HepG2 (cell line): ENCODE results near the gene SEPTIN12. TPM values are rescaled to one million over a fixed set of nuclear protein-coding genes. Genes with fewer than 3 reads are reported as not detected.
A peak's percentile ranks its signal among the peaks of the same experiment; 100 is the strongest.

Source experiments
- CCAR2 ChIP-seq: fragments of 200-400 bp; formaldehyde crosslinking; optimal IDR thresholded peaks from 2 replicates; pipeline ENCODE3; 2018; ENCODE audit warnings: low read depth, mild to moderate bottlenecking, low read length, moderate library complexity
- CHCHD3 ChIP-seq: sonication (generic); formaldehyde crosslinking; IDR thresholded peaks from 2 replicates; pipeline ENCODE4 v1.8.0; 2022; ENCODE audit warnings: mild to moderate bottlenecking, missing genetic modification reagents, moderate library complexity
- EP300 ChIP-seq, 3 experiments: sonication (generic) in 1 of 3; formaldehyde crosslinking in 1 of 3; IDR thresholded peaks; 2 replicates each; pipeline versions ENCODE4 v1.5.1 to v1.6.1; 2011 to 2020; ENCODE audit warnings: low read depth in 2 of 3, low read length in 2 of 3, borderline replicate concordance in 1 of 3, improper control_type of control experiment in 1 of 3, mild to moderate bottlenecking in 1 of 3, missing genetic modification reagents in 1 of 3, moderate library complexity in 1 of 3
- GATAD1 ChIP-seq: IDR thresholded peaks from 2 replicates; pipeline ENCODE4 v1.6.1; 2016; ENCODE audit warnings: missing genetic modification reagents, missing compliant biosample characterization
- HHEX ChIP-seq: IDR thresholded peaks from 2 replicates; pipeline ENCODE4 v1.6.1; 2016; ENCODE audit warnings: control low read depth
- MNT ChIP-seq: fragments of 450-650 bp; IDR thresholded peaks from 2 replicates; pipeline ENCODE4 v1.6.1; 2016
- NFE2L1 ChIP-seq: sonication (generic); formaldehyde crosslinking; IDR thresholded peaks from 2 replicates; pipeline ENCODE4 v1.4.0; 2020; ENCODE audit warnings: missing genetic modification reagents, mild to moderate bottlenecking, borderline replicate concordance
- NFIC ChIP-seq: IDR thresholded peaks from 2 replicates; pipeline ENCODE4 v1.6.1; 2012; ENCODE audit warnings: mild to moderate bottlenecking, low read length, inconsistent platforms
- NPAS2 ChIP-seq: sonication (generic); formaldehyde crosslinking; IDR thresholded peaks from 2 replicates; pipeline ENCODE4 v1.8.0; 2022; ENCODE audit warnings: mild to moderate bottlenecking, missing genetic modification reagents, borderline replicate concordance
- SMAD3 ChIP-seq: sonication (generic); formaldehyde crosslinking; IDR thresholded peaks from 2 replicates; pipeline ENCODE4 v1.4.0; 2020; ENCODE audit warnings: missing genetic modification reagents
- STAG1 ChIP-seq: sonication (generic); formaldehyde crosslinking; IDR thresholded peaks from 2 replicates; pipeline ENCODE4 v1.4.0; 2020; ENCODE audit warnings: missing genetic modification reagents
- TIGD3 ChIP-seq: sonication (generic); formaldehyde crosslinking; IDR thresholded peaks from 2 replicates; pipeline ENCODE4 v1.5.1; 2020; ENCODE audit warnings: mild to moderate bottlenecking, missing genetic modification reagents, borderline replicate concordance
- ZBTB3 ChIP-seq: sonication (generic); formaldehyde crosslinking; IDR thresholded peaks from 2 replicates; pipeline ENCODE4 v1.4.0; 2020; ENCODE audit warnings: low read depth, mild to moderate bottlenecking, moderate library complexity, missing genetic modification reagents, borderline replicate concordance
- ZBTB33 ChIP-seq: sonication (generic); formaldehyde crosslinking; IDR thresholded peaks from 2 replicates; pipeline ENCODE4 v1.4.0; 2020; ENCODE audit warnings: missing genetic modification reagents
- ZFP41 ChIP-seq: sonication (generic); formaldehyde crosslinking; IDR thresholded peaks from 2 replicates; pipeline ENCODE4 v1.4.0; 2020; ENCODE audit warnings: mild to moderate bottlenecking, missing genetic modification reagents, borderline replicate concordance
- ZNF333 ChIP-seq: sonication (generic); formaldehyde crosslinking; IDR thresholded peaks from 2 replicates; pipeline ENCODE4 v1.4.0; 2020; ENCODE audit warnings: mild to moderate bottlenecking, missing genetic modification reagents, borderline replicate concordance
- ZNF530 ChIP-seq: sonication (generic); formaldehyde crosslinking; IDR thresholded peaks from 2 replicates; pipeline ENCODE4 v1.5.0; 2020; ENCODE audit warnings: low read depth, mild to moderate bottlenecking, missing genetic modification reagents
- ZNF543 ChIP-seq: sonication (generic); formaldehyde crosslinking; IDR thresholded peaks from 2 replicates; pipeline ENCODE4 v1.4.0; 2020; ENCODE audit warnings: mild to moderate bottlenecking, missing genetic modification reagents
- ZNF549 ChIP-seq: sonication (generic); formaldehyde crosslinking; IDR thresholded peaks from 2 replicates; pipeline ENCODE4 v1.5.0; 2020; ENCODE audit warnings: missing genetic modification reagents
- ZNF567 ChIP-seq: sonication (generic); formaldehyde crosslinking; IDR thresholded peaks from 2 replicates; pipeline ENCODE4 v1.8.1; 2023; ENCODE audit warnings: mild to moderate bottlenecking, missing genetic modification reagents, borderline replicate concordance
- ZNF589 ChIP-seq: sonication (generic); formaldehyde crosslinking; conservative IDR thresholded peaks from 2 replicates; pipeline ENCODE4 v1.8.0; 2022; ENCODE audit warnings: mild to moderate bottlenecking, moderate library complexity, missing genetic modification reagents
- ZNF644 ChIP-seq: IDR thresholded peaks from 2 replicates; pipeline ENCODE4 v1.6.1; 2016; ENCODE audit warnings: low read depth
- ZNF788 ChIP-seq: sonication (generic); formaldehyde crosslinking; IDR thresholded peaks from 2 replicates; pipeline ENCODE4 v1.5.0; 2020; ENCODE audit warnings: mild to moderate bottlenecking, missing genetic modification reagents, borderline replicate concordance
- polyA plus RNA-seq, 8 experiments: library from polyadenylated mRNA; depleted of rRNA in 3 of 8; stranded (reverse) in 7 of 8; unstranded in 1 of 8; fragments of >200 nt; fragmentation: Illumina TruSeq in 4 of 8; extraction: Trizol in 4 of 8; gene quantifications; 2 replicates each; pipeline versions ENCODE4 v1.2.1 to v1.2.3, GENCODE V29; 2011 to 2016; ENCODE audit warnings: low read depth in 4 of 8, missing spikeins in 1 of 8, mixed read lengths in 1 of 8; ENCODE audit not compliant: insufficient read depth in 1 of 8
- total RNA-seq, 5 experiments: library from RNA; depleted of rRNA; stranded (reverse); fragments of >200 nt; fragmentation: Illumina TruSeq; extraction: Trizol; gene quantifications; 2 replicates each; pipeline ENCODE4 v1.2.3, GENCODE V29; 2016; ENCODE audit warnings: low read depth in 1 of 5

The SEPTIN12 gene
- total and polyA plus RNA-seq, 2 of the 13 experiments (the other 11 are each of a cell fraction or from before 2014, with no cell fraction given) = 0.22 TPM; not detected in 1

- TF ChIP-seq MNT (no peak), ZNF567 (CRISPR knock-in tag) (no peak), ZNF644 (CRISPR knock-in tag) (no peak), STAG1 (CRISPR knock-in tag) (0 out of 2 replicates have a peak, but pooled peaks have one; percentile 2), ZNF333 (CRISPR knock-in tag) (no peak), SMAD3 (CRISPR knock-in tag) (no peak), GATAD1 (CRISPR knock-in tag) (peak; percentile 54), CCAR2 (no peak), ZBTB33 (CRISPR knock-in tag) (no peak), EP300 (IDR thresholded peaks at IDR 0.05; ENCODE audit: low read depth in 2 of 2, low read length in 2 of 2) (no peak), EP300 (CRISPR knock-in tag; IDR thresholded peaks at IDR 0.05; ENCODE audit: borderline replicate concordance) (no peak), NFE2L1 (CRISPR knock-in tag) (no peak), ZNF549 (CRISPR knock-in tag) (no peak), ZBTB3 (CRISPR knock-in tag) (no peak), HHEX (CRISPR knock-in tag) (no peak), ZNF589 (no peak), CHCHD3 (CRISPR knock-in tag) (no peak), ZNF530 (CRISPR knock-in tag) (no peak), ZFP41 (no peak), NFIC (no peak), TIGD3 (CRISPR knock-in tag) (no peak), ZNF543 (CRISPR knock-in tag) (no peak), NPAS2 (CRISPR knock-in tag) (no peak), ZNF788 (CRISPR knock-in tag) (no peak)
These were observed 12.3 kb upstream of the SEPTIN12 start (continued) for GRCh38 chr16:4800290-4801041.
